Measurements from ENCODE around the gene NRDC.
"Not testable (repeated sequence)": the region's sequence is repeated elsewhere in the genome, so short reads cannot be mapped to it uniquely, and the experiment has no call there.

The NRDC gene

GRCh38 chr1:51873270-51873669 lies 5.3 kb downstream of the NRDC start:
- peaks cover 16% of the 10 kb centered on the region for H3K4me1 ChIP-seq
- H3K4me3 ChIP-seq; DNase-seq (ENCODE audit: low spot score in 2 of 2); in situ Hi-C loops (cut with MboI; ENCODE audit: low sequenced_read_pairs); H3K27me3 ChIP-seq (ENCODE audit: low read depth); H3K9me3 ChIP-seq; H3K36me3 ChIP-seq (replicated peaks): not testable (repeated sequence)

GRCh38 chr1:51871351-51871975 lies 7.1 kb downstream of the NRDC start:
- Histone ChIP-seq H3K9me3 (no peaks in the 10 kb centered on the region), H3K27me3 (ENCODE audit: low read depth) (no peaks in the 10 kb centered on the region), H3K4me1 (peaks cover 16% of the 10 kb centered on the region), H3K4me3 (no peak overlapping the region), H3K36me3 (replicated peaks) (no peaks in the 10 kb centered on the region)
- no peak for DNase-seq (ENCODE audit: low spot score in 2 of 2)
- in situ Hi-C loops (cut with MboI; ENCODE audit: low sequenced_read_pairs), result no loop called here

GRCh38 chr1:51870603-51871350 lies 7.8 kb downstream of the NRDC start:
- no peaks in the 10 kb centered on the region for H3K9me3 ChIP-seq
- in situ Hi-C loops (cut with MboI; ENCODE audit: low sequenced_read_pairs), result no loop called here
- H3K27me3 ChIP-seq (ENCODE audit: low read depth), result no peaks in the 10 kb centered on the region
- H3K4me3 ChIP-seq, result no peak overlapping the region
- H3K36me3 ChIP-seq (replicated peaks), result no peaks in the 10 kb centered on the region
- peaks cover 9% of the 10 kb centered on the region for H3K4me1 ChIP-seq
- no peak for DNase-seq (ENCODE audit: low spot score in 2 of 2)

- no peak for DNase-seq (ENCODE audit: low spot score in 2 of 2)
- Histone ChIP-seq H3K9me3 (no peaks in the 10 kb centered on the region), H3K36me3 (replicated peaks) (no peaks in the 10 kb centered on the region), H3K4me3 (no peak overlapping the region), H3K27me3 (ENCODE audit: low read depth) (no peaks in the 10 kb centered on the region), H3K4me1 (no peaks in the 10 kb centered on the region; the same call in none of the 2 replicates)
- in situ Hi-C loops (cut with MboI; ENCODE audit: low sequenced_read_pairs), result no loop called here
Measured at GRCh38 chr1:51867479-51868232, 10.9 kb downstream of the NRDC start.

GRCh38 chr1:51863384-51863783 lies 15.1 kb downstream of the NRDC start:
- Histone ChIP-seq H3K4me3 (no peak overlapping the region), H3K36me3 (replicated peaks) (no peaks in the 10 kb centered on the region), H3K9me3 (no peaks in the 10 kb centered on the region), H3K4me1 (peaks cover 18% of the 10 kb centered on the region), H3K27me3 (ENCODE audit: low read depth) (no peaks in the 10 kb centered on the region)
- no peak for DNase-seq (ENCODE audit: low spot score in 2 of 2)
- in situ Hi-C loops (cut with MboI; ENCODE audit: low sequenced_read_pairs), result no loop called here

GRCh38 chr1:51861669-51862068 lies 16.9 kb downstream of the NRDC start:
- no peak overlapping the region for H3K4me3 ChIP-seq
- H3K27me3 ChIP-seq (ENCODE audit: low read depth), result no peaks in the 10 kb centered on the region
- DNase-seq (ENCODE audit: low spot score in 2 of 2), result no peak
- H3K4me1 ChIP-seq, result peaks cover 30% of the 10 kb centered on the region
- in situ Hi-C loops (cut with MboI; ENCODE audit: low sequenced_read_pairs), result no loop called here
- no peaks in the 10 kb centered on the region for H3K36me3 ChIP-seq (replicated peaks)
- H3K9me3 ChIP-seq, result no peaks in the 10 kb centered on the region

GRCh38 chr1:51859735-51860134 lies 18.8 kb downstream of the NRDC start:
- in situ Hi-C loops (cut with MboI; ENCODE audit: low sequenced_read_pairs), result no loop called here
- Histone ChIP-seq H3K4me1 (peaks cover 34% of the 10 kb centered on the region), H3K9me3 (no peaks in the 10 kb centered on the region), H3K27me3 (ENCODE audit: low read depth) (no peaks in the 10 kb centered on the region), H3K4me3 (no peak overlapping the region), H3K36me3 (replicated peaks) (no peaks in the 10 kb centered on the region)
- DNase-seq (ENCODE audit: low spot score in 2 of 2), result no peak

- Histone ChIP-seq H3K4me1 (peaks cover 34% of the 10 kb centered on the region), H3K9me3 (no peaks in the 10 kb centered on the region), H3K4me3 (no peak overlapping the region), H3K36me3 (replicated peaks) (no peaks in the 10 kb centered on the region), H3K27me3 (ENCODE audit: low read depth) (no peaks in the 10 kb centered on the region)
- in situ Hi-C loops (cut with MboI; ENCODE audit: low sequenced_read_pairs), result no loop called here
- no peak for DNase-seq (ENCODE audit: low spot score in 2 of 2)
Measured at GRCh38 chr1:51859333-51859732, 19.2 kb downstream of the NRDC start.

- no peaks in the 10 kb centered on the region for H3K9me3 ChIP-seq
- no peak for DNase-seq (ENCODE audit: low spot score in 2 of 2)
- H3K4me3 ChIP-seq, result no peak overlapping the region
- no peaks in the 10 kb centered on the region for H3K36me3 ChIP-seq (replicated peaks)
- peaks cover 34% of the 10 kb centered on the region for H3K4me1 ChIP-seq
- in situ Hi-C loops (cut with MboI; ENCODE audit: low sequenced_read_pairs), result no loop called here
- H3K27me3 ChIP-seq (ENCODE audit: low read depth), result no peaks in the 10 kb centered on the region
Measured at GRCh38 chr1:51858892-51859291, 19.6 kb downstream of the NRDC start.

- H3K4me1 ChIP-seq, result peaks cover 34% of the 10 kb centered on the region
- in situ Hi-C loops (cut with MboI; ENCODE audit: low sequenced_read_pairs), result no loop called here
- no peaks in the 10 kb centered on the region for H3K36me3 ChIP-seq (replicated peaks)
- H3K27me3 ChIP-seq (ENCODE audit: low read depth), result no peaks in the 10 kb centered on the region
- peak in 1 of 2 experiments; percentile 55 for DNase-seq (ENCODE audit: low spot score in 2 of 2)
- H3K4me3 ChIP-seq, result no peak overlapping the region
- no peaks in the 10 kb centered on the region for H3K9me3 ChIP-seq
Measured at GRCh38 chr1:51856745-51857144, 21.8 kb downstream of the NRDC start.

- in situ Hi-C loops (cut with MboI; ENCODE audit: low sequenced_read_pairs), result no loop called here
Measured at GRCh38 chr1:51855624-51856023, 22.9 kb downstream of the NRDC start.

GRCh38 chr1:51853360-51853759 lies 25.2 kb downstream of the NRDC start:
- Histone ChIP-seq H3K4me3 (no peak overlapping the region), H3K9me3 (no peaks in the 10 kb centered on the region), H3K36me3 (replicated peaks) (no peaks in the 10 kb centered on the region), H3K27me3 (ENCODE audit: low read depth) (no peaks in the 10 kb centered on the region), H3K4me1 (peaks cover 16% of the 10 kb centered on the region)
- DNase-seq (ENCODE audit: low spot score in 2 of 2), result no peak
- in situ Hi-C loops (cut with MboI; ENCODE audit: low sequenced_read_pairs), result no loop called here

More at GRCh38 chr1:51855624-51856023, 22.9 kb downstream of the NRDC start:
- DNase-seq (ENCODE audit: low spot score in 2 of 2), result no peak
- H3K9me3 ChIP-seq, result no peaks in the 10 kb centered on the region
- no peak overlapping the region for H3K4me3 ChIP-seq
- H3K27me3 ChIP-seq (ENCODE audit: low read depth), result no peaks in the 10 kb centered on the region
- no peaks in the 10 kb centered on the region for H3K36me3 ChIP-seq (replicated peaks)
- H3K4me1 ChIP-seq, result peaks cover 34% of the 10 kb centered on the region

GRCh38 chr1:51851882-51852396 lies 26.6 kb downstream of the NRDC start:
- Histone ChIP-seq H3K4me1 (peaks cover 5% of the 10 kb centered on the region), H3K27me3 (ENCODE audit: low read depth) (no peaks in the 10 kb centered on the region), H3K36me3 (replicated peaks) (no peaks in the 10 kb centered on the region), H3K4me3 (no peak overlapping the region), H3K9me3 (no peaks in the 10 kb centered on the region)
- in situ Hi-C loops (cut with MboI; ENCODE audit: low sequenced_read_pairs), result no loop called here
- no peak for DNase-seq (ENCODE audit: low spot score in 2 of 2)
